HG03565 (cell line): ENCODE data around the gene NEGR1.

Experiments
- ATAC-seq: cut with Tn5 transposase; IDR thresholded peaks from one replicate; pipeline ENCODE4 v1.9.1; 2021; ENCODE audit warnings: mild to moderate bottlenecking, moderate library complexity; ENCODE audit not compliant: unreplicated experiment

The NEGR1 gene

GRCh38 chr1:71649608-71650007, 632.7 kb downstream of the NEGR1 start:
- ATAC-seq: no peak

- no peak for ATAC-seq
These were observed 634.6 kb downstream of the NEGR1 start for GRCh38 chr1:71647513-71648300.

- no peak for ATAC-seq
These were observed 637.3 kb downstream of the NEGR1 start for GRCh38 chr1:71645015-71645414.

GRCh38 chr1:71641903-71642302, 640.4 kb downstream of the NEGR1 start:
- no peak for ATAC-seq

- no peak for ATAC-seq
These were observed 641.3 kb downstream of the NEGR1 start for GRCh38 chr1:71640998-71641397.

- ATAC-seq: no peak
These were observed 642.2 kb downstream of the NEGR1 start for GRCh38 chr1:71640116-71640515.

GRCh38 chr1:71638081-71638766, 644.1 kb downstream of the NEGR1 start:
- no peak for ATAC-seq

- ATAC-seq: no peak
These were observed 646.8 kb downstream of the NEGR1 start for GRCh38 chr1:71635568-71635967.

GRCh38 chr1:71634159-71634558, 648.2 kb downstream of the NEGR1 start:
- no peak for ATAC-seq

- ATAC-seq: no peak
These were observed 652.3 kb downstream of the NEGR1 start for GRCh38 chr1:71630073-71630472.

GRCh38 chr1:71625004-71625403, 657.3 kb downstream of the NEGR1 start:
- no peak for ATAC-seq

- no peak for ATAC-seq
These were observed 658.5 kb downstream of the NEGR1 start for GRCh38 chr1:71623888-71624287.

GRCh38 chr1:71621785-71622184, 660.6 kb downstream of the NEGR1 start:
- ATAC-seq: no peak

- no peak for ATAC-seq
These were observed 663.4 kb downstream of the NEGR1 start for GRCh38 chr1:71618766-71619530.

- ATAC-seq: no peak
These were observed 664.1 kb downstream of the NEGR1 start for GRCh38 chr1:71618191-71618590.

- no peak for ATAC-seq
These were observed 671.9 kb downstream of the NEGR1 start for GRCh38 chr1:71610476-71610875.

- no peak for ATAC-seq
These were observed 679.1 kb downstream of the NEGR1 start for GRCh38 chr1:71603044-71603776.

GRCh38 chr1:71600023-71600422, 682.3 kb downstream of the NEGR1 start:
- no peak for ATAC-seq

GRCh38 chr1:71599306-71599705, 683.0 kb downstream of the NEGR1 start:
- ATAC-seq: no peak

GRCh38 chr1:71593523-71593922, 688.8 kb downstream of the NEGR1 start:
- ATAC-seq: no peak
